Stimulated activated CD8-positive, alpha-beta memory T cell treated with anti-CD3 and anti-CD28 coated beads, Interleukin-7, amount 100 ng/mL, for 4 hours (primary cell): ENCODE results near the gene POC5.
"Not testable (repeated sequence)": the region's sequence is repeated elsewhere in the genome, so short reads cannot be mapped to it uniquely, and the experiment has no call there.

Source experiments
- DNase-seq, 2 donors: peaks; one replicate each; pipeline ENCODE4 v3.0.0-alpha.2; 2020; ENCODE audit warnings: low read depth in 2 of 2

POC5 gene

GRCh38 chr5:75701856-75702255, 15.4 kb downstream of the POC5 start:
- no peak for DNase-seq

GRCh38 chr5:75695472-75696351, 21.5 kb downstream of the POC5 start:
- not testable (repeated sequence) for DNase-seq

- DNase-seq = no peak
Measured at GRCh38 chr5:75694781-75695180, 22.5 kb downstream of the POC5 start.

- DNase-seq = no peak
Measured at GRCh38 chr5:75690669-75691068, 26.6 kb downstream of the POC5 start.

GRCh38 chr5:75686480-75686879, 30.8 kb downstream of the POC5 start:
- no peak for DNase-seq

- no peak for DNase-seq
Measured at GRCh38 chr5:75685141-75685540, 32.1 kb downstream of the POC5 start.

GRCh38 chr5:75681125-75681830, 36.0 kb downstream of the POC5 start:
- no peak for DNase-seq

GRCh38 chr5:75678155-75678554, 39.1 kb downstream of the POC5 start:
- DNase-seq = no peak

GRCh38 chr5:75677607-75678006, 39.6 kb downstream of the POC5 start:
- no peak for DNase-seq

GRCh38 chr5:75675783-75676182, 41.5 kb downstream of the POC5 start:
- DNase-seq = no peak

GRCh38 chr5:75672616-75673015, 44.6 kb downstream of the POC5 start:
- no peak for DNase-seq

- DNase-seq = no peak
Measured at GRCh38 chr5:75671506-75671905, 45.7 kb downstream of the POC5 start.

GRCh38 chr5:75670577-75670976, 46.7 kb downstream of the POC5 start:
- DNase-seq = no peak

- peak; percentile 14 to 29 for DNase-seq
Measured at GRCh38 chr5:75668977-75669689, 48.1 kb downstream of the POC5 start.

- DNase-seq = no peak
Measured at GRCh38 chr5:75668445-75668844, 48.8 kb downstream of the POC5 start.

- DNase-seq = no peak
Measured at GRCh38 chr5:75667586-75667985, 49.7 kb downstream of the POC5 start.

- DNase-seq = no peak
Measured at GRCh38 chr5:75666801-75667200, 50.4 kb downstream of the POC5 start.

GRCh38 chr5:75664979-75665378, 52.3 kb downstream of the POC5 start:
- DNase-seq = no peak

GRCh38 chr5:75663579-75664284, 53.5 kb downstream of the POC5 start:
- DNase-seq = no peak

- no peak for DNase-seq
Measured at GRCh38 chr5:75662061-75662460, 55.2 kb downstream of the POC5 start.

GRCh38 chr5:75660678-75661465, 56.4 kb downstream of the POC5 start:
- DNase-seq = no peak
